IPS-18c (cell line): ENCODE measurements around the gene PNPLA2.
A peak's percentile ranks its signal among the peaks of the same experiment; 100 is the strongest.

ENCODE experiments used
- H3K4me3 ChIP-seq: 2 replicates; pipeline ENCODE4 v1.7.0; 2013; ENCODE audit warnings: low read depth, mild to moderate bottlenecking, low read length, moderate library complexity; ENCODE audit not compliant: insufficient read depth
- H3K9me3 ChIP-seq: one replicate; pipeline ENCODE4 v1.6.1; 2013; ENCODE audit warnings: mild to moderate bottlenecking, low read length, moderate library complexity; ENCODE audit not compliant: control insufficient read depth, insufficient read depth

Gene PNPLA2

GRCh38 chr11:818396-819128, at the start of gene PNPLA2:
Gene PNPLA2 (plus strand): TSS chr11:818914. CDS start chr11:819719, 805 bp downstream.
- Histone ChIP-seq H3K4me3 (peak within 1 kb of the TSS; percentile 89), H3K9me3 (no peaks in the 10 kb centered on the region)

- Histone ChIP-seq H3K4me3 (no peak overlapping the region), H3K9me3 (peaks cover 1% of the 10 kb centered on the region)
Measured at GRCh38 chr11:769887-770641, 48.6 kb upstream of the PNPLA2 start.

- peaks cover 2% of the 10 kb centered on the region for H3K9me3 ChIP-seq
- H3K4me3 ChIP-seq = no peak overlapping the region
Measured at GRCh38 chr11:770642-771616, 47.8 kb upstream of the PNPLA2 start.

- no peak overlapping the region for H3K4me3 ChIP-seq
Measured at GRCh38 chr11:771617-772204, 47.0 kb upstream of the PNPLA2 start.

GRCh38 chr11:772429-773390, 46.0 kb upstream of the PNPLA2 start:
- H3K4me3 ChIP-seq = no peak overlapping the region
- peaks cover 4% of the 10 kb centered on the region for H3K9me3 ChIP-seq

More at GRCh38 chr11:771617-772204, 47.0 kb upstream of the PNPLA2 start:
- H3K9me3 ChIP-seq = peaks cover 2% of the 10 kb centered on the region

- peaks cover 4% of the 10 kb centered on the region for H3K9me3 ChIP-seq
- H3K4me3 ChIP-seq = no peak overlapping the region
Measured at GRCh38 chr11:773425-773824, 45.3 kb upstream of the PNPLA2 start.

- H3K4me3 ChIP-seq = no peak overlapping the region
- peaks cover 4% of the 10 kb centered on the region for H3K9me3 ChIP-seq
Measured at GRCh38 chr11:773830-774229, 44.9 kb upstream of the PNPLA2 start.

- Histone ChIP-seq H3K9me3 (peaks cover 4% of the 10 kb centered on the region), H3K4me3 (no peak overlapping the region)
Measured at GRCh38 chr11:774873-775592, 43.7 kb upstream of the PNPLA2 start.

GRCh38 chr11:776263-776560, 42.5 kb upstream of the PNPLA2 start:
- H3K4me3 ChIP-seq = peak overlapping the region; percentile 94
- peaks cover 4% of the 10 kb centered on the region for H3K9me3 ChIP-seq

GRCh38 chr11:776561-777287, 42.0 kb upstream of the PNPLA2 start:
- Histone ChIP-seq H3K9me3 (peaks cover 4% of the 10 kb centered on the region), H3K4me3 (peak overlapping the region; percentile 94)

- Histone ChIP-seq H3K4me3 (peak within 1 kb of the TSS; percentile 94), H3K9me3 (peaks cover 4% of the 10 kb centered on the region)
Measured at GRCh38 chr11:777288-778255, 41.1 kb upstream of the PNPLA2 start, which contains the start of gene GATD1. Gene GATD1 (minus strand): TSS chr11:777487. CDS start chr11:777462, 25 bp downstream.

- Histone ChIP-seq H3K4me3 (no peak overlapping the region; the same call in 1 of the 2 replicates), H3K9me3 (peaks cover 4% of the 10 kb centered on the region)
Measured at GRCh38 chr11:778976-779954, 39.4 kb upstream of the PNPLA2 start.

GRCh38 chr11:779955-780532, 38.7 kb upstream of the PNPLA2 start:
- H3K4me3 ChIP-seq = no peak overlapping the region

More at GRCh38 chr11:779955-780532, 38.7 kb upstream of the PNPLA2 start:
- peaks cover 3% of the 10 kb centered on the region for H3K9me3 ChIP-seq
